Adrenal gland (tissue), 5 donors: ENCODE measurements around the gene PVALEF.

ENCODE experiments used
- CTCF ChIP-seq, 6 experiments: fragments of 450-650 bp in 4 of 6; fragments of 200-600 bp in 2 of 6; sonication (generic) in 1 of 6; IDR thresholded peaks; 1 replicate in 5 of 6; 2 replicates in 1 of 6; pipeline versions ENCODE4 v1.5.1 to v1.8.0; 2016 to 2021; ENCODE audit warnings: antibody characterized with exemption in 6 of 6, mild to moderate bottlenecking in 2 of 6, moderate library complexity in 1 of 6
- POLR2A ChIP-seq, 2 donors: fragments of 450-650 bp; IDR thresholded peaks; one replicate each; pipeline ENCODE4 v1.6.1; 2017; ENCODE audit warnings: antibody characterized with exemption in 2 of 2, mild to moderate bottlenecking in 2 of 2, moderate library complexity in 1 of 2
- donor health status: DM: no; HTN: no; CAD: no.

GRCh38 chr17:81163051-81163695, 2.1 kb upstream of the PVALEF start:
- no peak for TF ChIP-seq POLR2A (IDR thresholded peaks at IDR 0.05)
- TF ChIP-seq CTCF (IDR thresholded peaks at IDR 0.05) = no peak
